Esophagus (tissue), 2 donors: ENCODE data around the gene FCSK. TPM values are rescaled to one million over a fixed set of nuclear protein-coding genes. Genes with fewer than 3 reads are reported as not detected.
A peak's percentile ranks its signal among the peaks of the same experiment; 100 is the strongest.

Experiments
- H3K27ac ChIP-seq, 2 donors: one replicate each; pipeline ENCODE4 v1.5.1; 2013; ENCODE audit warnings: low read depth in 2 of 2, mild to moderate bottlenecking in 2 of 2, inconsistent platforms in 1 of 2, low read length in 1 of 2, moderate library complexity in 1 of 2
- H3K27me3 ChIP-seq, 2 donors: one replicate each; pipeline ENCODE4 v1.6.1; 2013; ENCODE audit warnings: low read length in 2 of 2, control low read depth in 1 of 2, mild to moderate bottlenecking in 1 of 2; ENCODE audit not compliant: insufficient read depth in 2 of 2, control insufficient read depth in 1 of 2
- H3K36me3 ChIP-seq, 2 donors: one replicate each; pipeline ENCODE4 v1.6.1; 2013; ENCODE audit warnings: low read length in 1 of 2; ENCODE audit not compliant: control insufficient read depth in 2 of 2, insufficient read depth in 2 of 2
- H3K4me1 ChIP-seq, 2 donors: one replicate each; pipeline ENCODE4 v1.6.1; 2013; ENCODE audit warnings: low read length in 1 of 2; ENCODE audit not compliant: control insufficient read depth in 2 of 2, insufficient read depth in 2 of 2
- H3K4me3 ChIP-seq, 2 donors: one replicate each; pipeline ENCODE4 v1.5.1; 2013; ENCODE audit warnings: low read length in 2 of 2, mild to moderate bottlenecking in 2 of 2, low read depth in 1 of 2, moderate library complexity in 1 of 2
- H3K9me3 ChIP-seq, 2 donors: one replicate each; pipeline ENCODE4 v1.6.1; 2013; ENCODE audit warnings: mild to moderate bottlenecking in 2 of 2, low read depth in 1 of 2, low read length in 1 of 2, moderate library complexity in 1 of 2; ENCODE audit not compliant: control insufficient read depth in 2 of 2, insufficient read depth in 1 of 2
- WGBS, 2 donors: extraction: QIAGEN DNeasy Blood & Tissue Kit; methylation state at CpG; one replicate each; pipeline ENCODE4 v1.1.7; 2013; 5-methylcytosine and 5-hydroxymethylcytosine counted together
- polyA plus RNA-seq, 2 donors: library from polyadenylated mRNA; stranded (reverse); fragments of 200-250 nt; gene quantifications; one replicate each; pipeline ENCODE4 v1.2.3, GENCODE V29; 2013
- donor health status: healthy with polysubstance abuse.
- donor health status: Bipolar disorder and iron deficiency.

FCSK gene
- polyA plus RNA-seq, 2 donors = 7.6 to 11.3 TPM

- Histone ChIP-seq H3K27me3 (no peaks in the 10 kb centered on the region), H3K36me3 (peaks cover 15 to 46% of the 10 kb centered on the region in 2 donors), H3K27ac (peak overlapping the region; percentile 1 to 26), H3K9me3 (no peaks in the 10 kb centered on the region), H3K4me1 (peaks cover 0 to 5% of the 10 kb centered on the region in 2 donors), H3K4me3 (no peak overlapping the region)
- WGBS, 2 donors = 61 to 68% methylated on average over 13 of the region's 13 CpGs
These were observed 22.1 kb downstream of the FCSK start for GRCh38 chr16:70476272-70477020.

GRCh38 chr16:70478169-70478568 is 23.8 kb downstream of the FCSK start:
- H3K9me3 ChIP-seq = no peaks in the 10 kb centered on the region
- peaks cover 0 to 5% of the 10 kb centered on the region in 2 donors for H3K4me1 ChIP-seq
- 88 to 91% methylated on average over 8 of the region's 8 CpGs for WGBS, 2 donors
- peaks cover 20 to 49% of the 10 kb centered on the region in 2 donors for H3K36me3 ChIP-seq
- no peak overlapping the region for H3K27ac ChIP-seq
- H3K4me3 ChIP-seq = no peak overlapping the region
- H3K27me3 ChIP-seq = no peaks in the 10 kb centered on the region

GRCh38 chr16:70478912-70479341 is 24.5 kb downstream of the FCSK start:
- H3K36me3 ChIP-seq = peaks cover 25 to 53% of the 10 kb centered on the region in 2 donors
- WGBS, 2 donors = 42 to 49% methylated on average over 10 of the region's 10 CpGs
- H3K4me3 ChIP-seq = no peak overlapping the region
- no peaks in the 10 kb centered on the region for H3K9me3 ChIP-seq
- no peaks in the 10 kb centered on the region for H3K27me3 ChIP-seq
- H3K4me1 ChIP-seq = peaks cover 0 to 5% of the 10 kb centered on the region in 2 donors
- peak overlapping the region in 1 of 2 donors; percentile 16 for H3K27ac ChIP-seq

- Histone ChIP-seq H3K4me1 (peaks cover 0 to 5% of the 10 kb centered on the region in 2 donors), H3K27me3 (no peaks in the 10 kb centered on the region), H3K27ac (no peak overlapping the region), H3K9me3 (no peaks in the 10 kb centered on the region), H3K36me3 (peaks cover 25 to 46% of the 10 kb centered on the region in 2 donors), H3K4me3 (no peak overlapping the region)
- 90 to 91% methylated on average over 17 of the region's 17 CpGs for WGBS, 2 donors
These were observed 26.0 kb downstream of the FCSK start for GRCh38 chr16:70480127-70481105.

GRCh38 chr16:70481929-70482536 is 27.6 kb downstream of the FCSK start:
- Histone ChIP-seq H3K9me3 (no peaks in the 10 kb centered on the region), H3K4me1 (peaks cover 0 to 1% of the 10 kb centered on the region in 2 donors), H3K4me3 (no peak overlapping the region), H3K36me3 (peaks cover 25 to 48% of the 10 kb centered on the region in 2 donors), H3K27me3 (no peaks in the 10 kb centered on the region), H3K27ac (no peak overlapping the region)
- 74 to 85% methylated on average over 7 of the region's 7 CpGs for WGBS, 2 donors

- 82 to 87% methylated on average over 5 of the region's 5 CpGs for WGBS, 2 donors
- H3K27ac ChIP-seq = no peak overlapping the region
- H3K4me1 ChIP-seq = peaks cover 0 to 1% of the 10 kb centered on the region in 2 donors
- no peaks in the 10 kb centered on the region for H3K9me3 ChIP-seq
- H3K27me3 ChIP-seq = no peaks in the 10 kb centered on the region
- peaks cover 25 to 48% of the 10 kb centered on the region in 2 donors for H3K36me3 ChIP-seq
- H3K4me3 ChIP-seq = no peak overlapping the region
These were observed 28.2 kb downstream of the FCSK start for GRCh38 chr16:70482624-70483023.

- H3K4me3 ChIP-seq = no peak overlapping the region
- no peaks in the 10 kb centered on the region for H3K9me3 ChIP-seq
- no peaks in the 10 kb centered on the region for H3K27me3 ChIP-seq
- 93% methylated on average over 5 of the region's 5 CpGs for WGBS, 2 donors
- peaks cover 25 to 43% of the 10 kb centered on the region in 2 donors for H3K36me3 ChIP-seq
- H3K4me1 ChIP-seq = no peaks in the 10 kb centered on the region
- H3K27ac ChIP-seq = no peak overlapping the region
These were observed 29.0 kb downstream of the FCSK start for GRCh38 chr16:70483426-70483825.

GRCh38 chr16:70484867-70485266 is 30.5 kb downstream of the FCSK start:
- no peak overlapping the region for H3K4me3 ChIP-seq
- no peak overlapping the region for H3K27ac ChIP-seq
- H3K9me3 ChIP-seq = no peaks in the 10 kb centered on the region
- peaks cover 23 to 34% of the 10 kb centered on the region in 2 donors for H3K36me3 ChIP-seq
- 88 to 91% methylated on average over 1 to 2 of the region's 2 CpGs for WGBS, 2 donors
- no peaks in the 10 kb centered on the region for H3K4me1 ChIP-seq
- H3K27me3 ChIP-seq = no peaks in the 10 kb centered on the region

- H3K9me3 ChIP-seq = no peaks in the 10 kb centered on the region
- no peaks in the 10 kb centered on the region for H3K4me1 ChIP-seq
- H3K27me3 ChIP-seq = no peaks in the 10 kb centered on the region
- H3K27ac ChIP-seq = no peak overlapping the region
- H3K4me3 ChIP-seq = no peak overlapping the region
- peaks cover 8 to 18% of the 10 kb centered on the region in 2 donors for H3K36me3 ChIP-seq
- 86 to 87% methylated on average over 6 of the region's 6 CpGs for WGBS, 2 donors
These were observed 35.9 kb downstream of the FCSK start for GRCh38 chr16:70490261-70490660.
